ENCODE results near the gene LIAS. TPM values are rescaled to one million over a fixed set of nuclear protein-coding genes. Genes with fewer than 3 reads are reported as not detected.

LIAS gene
- total and polyA plus RNA-seq, 2 of the 13 experiments (the other 11 are each of a cell fraction or from before 2014, with no cell fraction given) = 16.0 to 16.6 TPM

DNA sequence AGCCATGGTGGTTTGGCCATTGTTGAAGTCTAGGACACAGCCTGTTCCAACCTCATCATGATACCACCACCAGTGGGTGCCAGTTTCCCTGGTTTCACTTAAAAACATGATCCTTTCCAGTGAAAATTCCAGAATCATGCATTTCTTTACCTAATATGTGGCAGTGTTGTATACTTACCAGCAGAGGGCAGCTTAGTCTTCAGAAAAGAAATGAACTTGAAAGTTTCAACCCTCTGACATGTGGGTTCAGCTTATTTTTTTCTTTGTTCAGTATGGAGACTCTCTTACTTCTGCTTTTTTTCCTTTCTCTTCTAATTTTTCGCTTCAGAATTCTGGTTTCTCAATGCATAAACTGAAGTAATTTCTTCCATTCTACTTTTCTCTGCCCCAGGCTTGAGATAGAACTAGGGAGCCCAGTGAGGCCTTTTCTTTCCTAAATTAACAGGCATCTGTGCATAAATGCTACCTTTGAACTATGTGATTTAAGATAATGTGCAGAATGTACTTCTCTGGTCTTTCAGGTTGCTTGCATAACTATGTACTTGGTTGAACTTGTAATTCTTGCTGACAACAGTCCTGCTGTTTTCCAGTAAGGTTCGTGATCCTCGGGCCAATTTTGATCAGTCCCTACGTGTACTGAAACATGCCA lies 10.7 kb downstream of the LIAS start:
- H3K27ac ChIP-seq (ENCODE audit: extremely low read length, insufficient read depth, low read length) = peak overlapping the region; percentile 77
- in situ Hi-C loops (cut with HindIII; ENCODE audit: extremely low pct_ligation_motif_present, low pct_unique_long_range_greater_than_20kb) = loop anchor here (5.0 kb wide), 1 partner anchor 508 kb away; the partner anchor contains the start of gene PDS5A
- TF ChIP-seq SMC3 (IDR thresholded peaks at IDR 0.05; ENCODE audit: low read length) = peak; percentile 93
- TF ChIP-seq ZNF124 (CRISPR knock-in tag; IDR thresholded peaks at IDR 0.05) = peak; percentile 36; the same call in 1 of the 2 replicates
- TF ChIP-seq ZSCAN31 (CRISPR knock-in tag; IDR thresholded peaks at IDR 0.05; ENCODE audit: low read depth) = no peak
- peak; percentile 58; the same call in 1 of the 2 replicates for TF ChIP-seq ATF1 (CRISPR knock-in tag; IDR thresholded peaks at IDR 0.05)
- TF ChIP-seq SAP130 (CRISPR knock-in tag; IDR thresholded peaks at IDR 0.05; ENCODE audit: low read depth) = peak; percentile 52; the same call in 1 of the 2 replicates
- TF ChIP-seq, protein P1, sequence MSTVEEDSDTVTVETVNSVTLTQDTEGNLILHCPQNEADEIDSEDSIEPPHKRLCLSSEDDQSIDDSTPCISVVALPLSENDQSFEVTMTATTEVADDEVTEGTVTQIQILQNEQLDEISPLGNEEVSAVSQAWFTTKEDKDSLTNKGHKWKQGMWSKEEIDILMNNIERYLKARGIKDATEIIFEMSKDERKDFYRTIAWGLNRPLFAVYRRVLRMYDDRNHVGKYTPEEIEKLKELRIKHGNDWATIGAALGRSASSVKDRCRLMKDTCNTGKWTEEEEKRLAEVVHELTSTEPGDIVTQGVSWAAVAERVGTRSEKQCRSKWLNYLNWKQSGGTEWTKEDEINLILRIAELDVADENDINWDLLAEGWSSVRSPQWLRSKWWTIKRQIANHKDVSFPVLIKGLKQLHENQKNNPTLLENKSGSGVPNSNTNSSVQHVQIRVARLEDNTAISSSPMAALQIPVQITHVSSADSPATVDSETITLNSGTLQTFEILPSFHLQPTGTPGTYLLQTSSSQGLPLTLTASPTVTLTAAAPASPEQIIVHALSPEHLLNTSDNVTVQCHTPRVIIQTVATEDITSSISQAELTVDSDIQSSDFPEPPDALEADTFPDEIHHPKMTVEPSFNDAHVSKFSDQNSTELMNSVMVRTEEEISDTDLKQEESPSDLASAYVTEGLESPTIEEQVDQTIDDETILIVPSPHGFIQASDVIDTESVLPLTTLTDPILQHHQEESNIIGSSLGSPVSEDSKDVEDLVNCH (CRISPR knock-in tag; IDR thresholded peaks at IDR 0.05) = no peak
- TF ChIP-seq, protein P2, sequence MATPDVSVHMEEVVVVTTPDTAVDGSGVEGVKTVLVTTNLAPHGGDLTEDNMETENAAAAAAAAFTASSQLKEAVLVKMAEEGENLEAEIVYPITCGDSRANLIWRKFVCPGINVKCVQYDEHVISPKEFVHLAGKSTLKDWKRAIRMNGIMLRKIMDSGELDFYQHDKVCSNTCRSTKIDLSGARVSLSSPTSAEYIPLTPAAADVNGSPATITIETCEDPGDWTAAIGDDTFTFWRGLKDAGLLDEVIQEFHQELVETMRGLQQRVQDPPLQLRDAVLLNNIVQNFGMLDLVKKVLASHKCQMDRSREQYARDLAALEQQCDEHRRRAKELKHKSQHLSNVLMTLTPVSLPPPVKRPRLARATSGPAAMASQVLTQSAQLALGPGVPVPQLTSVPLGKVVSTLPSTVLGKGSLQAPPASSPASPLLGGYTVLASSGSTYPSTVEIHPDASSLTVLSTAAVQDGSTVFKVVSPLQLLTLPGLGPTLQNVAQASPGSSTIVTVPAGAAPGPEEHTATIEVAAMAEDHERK (CRISPR knock-in tag; IDR thresholded peaks at IDR 0.05; ENCODE audit: low read depth) = 0 out of 2 replicates have a peak, but pooled peaks have one; percentile 23
- TF ChIP-seq RNF2 (conservative IDR thresholded peaks at IDR 0.05; ENCODE audit: low read depth) = no peak
- TF ChIP-seq SMAD3 (CRISPR knock-in tag; IDR thresholded peaks at IDR 0.05) = 0 out of 2 replicates have a peak, but pooled peaks have one; percentile 26
- TF ChIP-seq KMT2B (CRISPR knock-in tag; IDR thresholded peaks at IDR 0.05) = peak; percentile 49; the same call in 1 of the 2 replicates
- TF ChIP-seq ZSCAN9 (CRISPR knock-in tag; IDR thresholded peaks at IDR 0.05; ENCODE audit: borderline replicate concordance) = peak; percentile 45; the same call in 1 of the 2 replicates
- TF ChIP-seq, protein P3, sequence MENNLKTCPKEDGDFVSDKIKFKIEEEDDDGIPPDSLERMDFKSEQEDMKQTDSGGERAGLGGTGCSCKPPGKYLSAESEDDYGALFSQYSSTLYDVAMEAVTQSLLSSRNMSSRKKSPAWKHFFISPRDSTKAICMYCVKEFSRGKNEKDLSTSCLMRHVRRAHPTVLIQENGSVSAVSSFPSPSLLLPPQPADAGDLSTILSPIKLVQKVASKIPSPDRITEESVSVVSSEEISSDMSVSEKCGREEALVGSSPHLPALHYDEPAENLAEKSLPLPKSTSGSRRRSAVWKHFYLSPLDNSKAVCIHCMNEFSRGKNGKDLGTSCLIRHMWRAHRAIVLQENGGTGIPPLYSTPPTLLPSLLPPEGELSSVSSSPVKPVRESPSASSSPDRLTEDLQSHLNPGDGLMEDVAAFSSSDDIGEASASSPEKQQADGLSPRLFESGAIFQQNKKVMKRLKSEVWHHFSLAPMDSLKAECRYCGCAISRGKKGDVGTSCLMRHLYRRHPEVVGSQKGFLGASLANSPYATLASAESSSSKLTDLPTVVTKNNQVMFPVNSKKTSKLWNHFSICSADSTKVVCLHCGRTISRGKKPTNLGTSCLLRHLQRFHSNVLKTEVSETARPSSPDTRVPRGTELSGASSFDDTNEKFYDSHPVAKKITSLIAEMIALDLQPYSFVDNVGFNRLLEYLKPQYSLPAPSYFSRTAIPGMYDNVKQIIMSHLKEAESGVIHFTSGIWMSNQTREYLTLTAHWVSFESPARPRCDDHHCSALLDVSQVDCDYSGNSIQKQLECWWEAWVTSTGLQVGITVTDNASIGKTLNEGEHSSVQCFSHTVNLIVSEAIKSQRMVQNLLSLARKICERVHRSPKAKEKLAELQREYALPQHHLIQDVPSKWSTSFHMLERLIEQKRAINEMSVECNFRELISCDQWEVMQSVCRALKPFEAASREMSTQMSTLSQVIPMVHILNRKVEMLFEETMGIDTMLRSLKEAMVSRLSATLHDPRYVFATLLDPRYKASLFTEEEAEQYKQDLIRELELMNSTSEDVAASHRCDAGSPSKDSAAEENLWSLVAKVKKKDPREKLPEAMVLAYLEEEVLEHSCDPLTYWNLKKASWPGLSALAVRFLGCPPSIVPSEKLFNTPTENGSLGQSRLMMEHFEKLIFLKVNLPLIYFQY (CRISPR knock-in tag; IDR thresholded peaks at IDR 0.05; ENCODE audit: borderline replicate concordance) = no peak
- TF ChIP-seq ATRX (CRISPR knock-in tag; IDR thresholded peaks at IDR 0.05; ENCODE audit: borderline replicate concordance) = no peak
- TF ChIP-seq, protein P4, sequence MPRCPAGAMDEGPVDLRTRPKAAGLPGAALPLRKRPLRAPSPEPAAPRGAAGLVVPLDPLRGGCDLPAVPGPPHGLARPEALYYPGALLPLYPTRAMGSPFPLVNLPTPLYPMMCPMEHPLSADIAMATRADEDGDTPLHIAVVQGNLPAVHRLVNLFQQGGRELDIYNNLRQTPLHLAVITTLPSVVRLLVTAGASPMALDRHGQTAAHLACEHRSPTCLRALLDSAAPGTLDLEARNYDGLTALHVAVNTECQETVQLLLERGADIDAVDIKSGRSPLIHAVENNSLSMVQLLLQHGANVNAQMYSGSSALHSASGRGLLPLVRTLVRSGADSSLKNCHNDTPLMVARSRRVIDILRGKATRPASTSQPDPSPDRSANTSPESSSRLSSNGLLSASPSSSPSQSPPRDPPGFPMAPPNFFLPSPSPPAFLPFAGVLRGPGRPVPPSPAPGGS (CRISPR knock-in tag; IDR thresholded peaks at IDR 0.05) = no peak
- 0 out of 2 replicates have a peak, but pooled peaks have one; percentile 35 for TF ChIP-seq NFIC (IDR thresholded peaks at IDR 0.05; ENCODE audit: low read length)

More for the DNA sequence above, 10.7 kb downstream of the LIAS start:
- WGBS (ENCODE audit: low lambda C conversion rate) = 59% methylated on average over 4 of the region's 4 CpGs
- Histone ChIP-seq H2AFZ (ENCODE audit: low read length) (no peak overlapping the region), H3K4me2 (ENCODE audit: low read depth, low read length) (peak overlapping the region; percentile 36), H3K36me3 (replicated peaks in 1 of 2; ENCODE audit: control insufficient read depth in 1 of 2, insufficient read depth in 2 of 2, low read length in 2 of 2) (peaks cover 0 to 4% of the 10 kb centered on the region in 2 experiments; a peak in 2 of 5 replicates), H3K79me2 (ENCODE audit: insufficient read depth, low read length) (no peaks in the 10 kb centered on the region), H3K4me1 (ENCODE audit: insufficient read depth, low read length) (peaks cover 58% of the 10 kb centered on the region), H4K20me1 (ENCODE audit: insufficient read depth, low read length) (no peaks in the 10 kb centered on the region), H3K9me3 (ENCODE audit: low read length) (no peaks in the 10 kb centered on the region), H3K4me3 (replicated peaks in 1 of 3; ENCODE audit: insufficient read depth in 1 of 3, low read depth in 2 of 3, low read length in 3 of 3) (no peak overlapping the region), H3K9ac (ENCODE audit: insufficient read depth, low read depth, low read length) (no peak overlapping the region), H3K27me3 (ENCODE audit: control insufficient read depth in 1 of 2, insufficient read depth in 2 of 2, low read length in 2 of 2) (no peaks in the 10 kb centered on the region)
- intact Hi-C loops (cut with micrococcal nuclease; ENCODE audit: unreplicated experiment) = loop anchor here (1.0 to 10.0 kb wide), 6 partner anchors 53 to 588 kb away; partner anchors contain the start of genes N4BP2 and SMIM14
- ChIA-PET CTCF (ENCODE audit: low intra/inter-chr PET ratio, low total read pairs) (interaction anchor here (1.2 to 1.9 kb wide), 3 partner anchors 122 to 508 kb away, joined by 3 to 18 read pairs (median 6); partner anchors contain the start of gene PDS5A), POLR2A (interaction anchor here (0.5 to 5.3 kb wide), 8 partner anchors 10 to 719 kb away, joined by 3 to 34 read pairs (median 4); partner anchors contain the start of genes LIAS, RPL9, SMIM14 and UBE2K)
- no TSS peak for BruUV-seq (replicated peaks)
- DNase-seq (ENCODE audit: low spot score) = peak; percentile 89
- FAIRE-seq = peak; percentile 80
- peak; percentile 93 for ATAC-seq

Data from HepG2 (cell line).